ENCODE measurements around the gene THAP11.
A peak's percentile ranks its signal among the peaks of the same experiment; 100 is the strongest.
"Not testable (repeated sequence)": the region's sequence is repeated elsewhere in the genome, so short reads cannot be mapped to it uniquely, and the experiment has no call there.

The THAP11 gene

GRCh38 chr16:67862623-67863583 is 20.8 kb downstream of the THAP11 start:
- Histone ChIP-seq H3K27ac (ENCODE audit: low read depth, low read length) (peak overlapping the region; percentile 93), H3K36me3 (ENCODE audit: insufficient read depth, low read length) (no peaks in the 10 kb centered on the region; the same call in 1 of the 2 replicates), H3K27me3 (ENCODE audit: insufficient read depth, low read length) (no peaks in the 10 kb centered on the region), H2AFZ (ENCODE audit: low read length, unreplicated experiment) (no peak overlapping the region), H3K4me1 (ENCODE audit: control insufficient read depth, insufficient read depth, low read length, unreplicated experiment) (peaks cover 45% of the 10 kb centered on the region), H3K79me2 (ENCODE audit: control insufficient read depth, insufficient read depth, low read length, unreplicated experiment) (peaks cover 80% of the 10 kb centered on the region), H3K4me3 (ENCODE audit: low read depth, low read length) (peak overlapping the region; percentile 30; the same call in 1 of the 2 replicates)

DNA sequence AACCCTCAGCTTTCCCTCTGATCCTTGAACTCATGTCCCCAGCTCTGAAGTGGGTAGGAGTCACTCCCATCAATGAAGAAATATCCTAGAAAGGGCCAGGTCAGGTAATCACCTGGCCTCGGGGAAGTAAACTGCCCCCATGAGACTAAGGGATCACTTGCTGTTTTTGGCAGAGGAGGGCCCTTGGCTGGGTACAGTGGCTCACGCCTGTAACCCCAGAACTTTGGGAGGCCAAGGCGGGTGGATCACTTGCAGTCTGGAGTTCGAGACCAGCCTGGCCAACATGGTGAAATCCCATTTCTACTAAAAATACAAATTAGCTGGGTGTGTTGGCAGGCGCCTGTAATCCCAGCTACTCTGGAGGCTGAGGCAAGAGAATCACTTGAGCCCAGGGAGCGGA is 21.9 kb downstream of the THAP11 start:
- peaks cover 37% of the 10 kb centered on the region for H3K4me1 ChIP-seq (ENCODE audit: control insufficient read depth, insufficient read depth, low read length, unreplicated experiment)
- H2AFZ ChIP-seq (ENCODE audit: low read length, unreplicated experiment); H3K4me3 ChIP-seq (ENCODE audit: low read depth, low read length); H3K27me3 ChIP-seq (ENCODE audit: insufficient read depth, low read length); H3K36me3 ChIP-seq (ENCODE audit: insufficient read depth, low read length): not testable (repeated sequence)
- peaks cover 73% of the 10 kb centered on the region for H3K79me2 ChIP-seq (ENCODE audit: control insufficient read depth, insufficient read depth, low read length, unreplicated experiment)
- peak overlapping the region; percentile 93 for H3K27ac ChIP-seq (ENCODE audit: low read depth, low read length)

GRCh38 chr16:67864594-67864993 is 22.5 kb downstream of the THAP11 start:
- Histone ChIP-seq H3K4me3 (ENCODE audit: low read depth, low read length) (no peak overlapping the region), H3K36me3 (ENCODE audit: insufficient read depth, low read length) (no peaks in the 10 kb centered on the region; the same call in 1 of the 2 replicates), H3K27me3 (ENCODE audit: insufficient read depth, low read length) (no peaks in the 10 kb centered on the region), H3K79me2 (ENCODE audit: control insufficient read depth, insufficient read depth, low read length, unreplicated experiment) (peaks cover 68% of the 10 kb centered on the region), H3K4me1 (ENCODE audit: control insufficient read depth, insufficient read depth, low read length, unreplicated experiment) (peaks cover 37% of the 10 kb centered on the region), H3K27ac (ENCODE audit: low read depth, low read length) (no peak overlapping the region), H2AFZ (ENCODE audit: low read length, unreplicated experiment) (no peak overlapping the region)

DNA sequence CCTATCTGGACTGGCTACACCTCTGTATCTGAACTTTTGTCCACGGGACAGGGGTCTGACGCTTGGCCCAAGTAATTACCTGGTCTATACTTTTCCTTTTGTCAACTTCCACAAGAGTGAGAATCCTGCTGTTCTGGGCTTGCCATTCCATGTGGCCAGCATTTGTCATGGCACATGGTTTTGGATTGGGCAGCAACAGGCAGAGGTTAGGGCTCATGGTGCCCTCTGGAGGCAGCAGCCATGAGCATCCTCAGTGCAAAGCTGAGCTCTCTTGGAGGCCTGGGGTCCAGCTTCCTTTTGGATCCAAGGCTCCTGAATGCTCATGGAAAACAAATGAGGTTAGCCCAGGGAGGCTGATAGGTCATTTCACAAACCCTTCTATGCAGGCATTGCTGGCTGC is 23.2 kb downstream of the THAP11 start:
- Histone ChIP-seq H3K27ac (ENCODE audit: low read depth, low read length) (no peak overlapping the region; the same call in 1 of the 2 replicates), H3K79me2 (ENCODE audit: control insufficient read depth, insufficient read depth, low read length, unreplicated experiment) (peaks cover 62% of the 10 kb centered on the region), H3K36me3 (ENCODE audit: insufficient read depth, low read length) (no peaks in the 10 kb centered on the region; the same call in 1 of the 2 replicates)

DNA sequence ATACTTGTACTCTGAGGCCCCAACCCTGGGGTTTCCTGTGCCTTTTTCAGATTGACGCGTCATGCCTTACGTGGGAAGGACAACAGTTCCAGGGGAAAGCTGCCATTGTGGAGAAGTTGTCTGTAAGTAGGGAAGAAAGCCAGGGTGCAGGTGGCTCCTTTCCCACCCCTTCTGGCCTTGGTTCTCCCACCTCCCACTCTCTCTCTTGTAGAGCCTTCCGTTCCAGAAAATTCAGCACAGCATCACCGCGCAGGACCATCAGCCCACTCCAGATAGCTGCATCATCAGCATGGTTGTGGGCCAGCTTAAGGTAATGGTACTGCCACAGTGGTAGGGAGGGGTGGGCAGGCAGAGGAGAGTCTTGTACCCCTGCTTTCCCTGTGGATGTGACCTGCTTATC is 26.2 kb downstream of the THAP11 start:
- H3K79me2 ChIP-seq (ENCODE audit: control insufficient read depth, insufficient read depth, low read length, unreplicated experiment): peaks cover 38% of the 10 kb centered on the region
- no peak overlapping the region for H3K4me3 ChIP-seq (ENCODE audit: low read depth, low read length)
- H2AFZ ChIP-seq (ENCODE audit: low read length, unreplicated experiment): no peak overlapping the region
- H3K27ac ChIP-seq (ENCODE audit: low read depth, low read length): no peak overlapping the region
- H3K27me3 ChIP-seq (ENCODE audit: insufficient read depth, low read length): no peaks in the 10 kb centered on the region
- peaks cover 12% of the 10 kb centered on the region for H3K4me1 ChIP-seq (ENCODE audit: control insufficient read depth, insufficient read depth, low read length, unreplicated experiment)
- no peaks in the 10 kb centered on the region; the same call in 1 of the 2 replicates for H3K36me3 ChIP-seq (ENCODE audit: insufficient read depth, low read length)

More for the DNA sequence above, 23.2 kb downstream of the THAP11 start:
- H3K4me1 ChIP-seq (ENCODE audit: control insufficient read depth, insufficient read depth, low read length, unreplicated experiment): peaks cover 35% of the 10 kb centered on the region
- no peaks in the 10 kb centered on the region for H3K27me3 ChIP-seq (ENCODE audit: insufficient read depth, low read length)
- H2AFZ ChIP-seq (ENCODE audit: low read length, unreplicated experiment): no peak overlapping the region
- no peak overlapping the region for H3K4me3 ChIP-seq (ENCODE audit: low read depth, low read length)

DNA sequence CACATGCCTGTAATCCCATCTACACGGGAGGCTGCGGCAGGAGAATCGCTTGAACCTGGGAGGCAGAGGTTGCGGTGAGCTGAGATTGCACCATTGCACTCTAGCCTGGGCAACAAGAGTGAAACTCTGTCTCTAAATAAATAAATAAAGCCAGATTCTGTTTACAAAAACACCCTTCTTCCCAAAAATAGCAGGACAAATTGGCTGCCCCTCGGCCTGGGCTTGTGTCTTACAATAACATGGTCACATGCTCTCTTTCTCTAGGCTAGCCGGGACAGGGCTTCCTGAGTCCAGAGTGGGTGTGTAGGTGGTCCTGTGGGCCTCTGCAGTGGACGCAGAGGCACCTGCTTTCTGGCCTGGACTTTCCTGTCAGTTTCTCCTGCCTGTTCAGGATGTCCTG is 27.5 kb downstream of the THAP11 start:
- no peak overlapping the region for H3K4me3 ChIP-seq (ENCODE audit: low read depth, low read length)
- H3K27me3 ChIP-seq (ENCODE audit: insufficient read depth, low read length): no peaks in the 10 kb centered on the region
- no peaks in the 10 kb centered on the region; the same call in 1 of the 2 replicates for H3K36me3 ChIP-seq (ENCODE audit: insufficient read depth, low read length)
- H3K4me1 ChIP-seq (ENCODE audit: control insufficient read depth, insufficient read depth, low read length, unreplicated experiment): peaks cover 13% of the 10 kb centered on the region
- peaks cover 39% of the 10 kb centered on the region for H3K79me2 ChIP-seq (ENCODE audit: control insufficient read depth, insufficient read depth, low read length, unreplicated experiment)
- H2AFZ ChIP-seq (ENCODE audit: low read length, unreplicated experiment): no peak overlapping the region
- no peak overlapping the region for H3K27ac ChIP-seq (ENCODE audit: low read depth, low read length)

GRCh38 chr16:67871256-67871655 is 29.1 kb downstream of the THAP11 start:
- Histone ChIP-seq H3K27ac (ENCODE audit: low read depth, low read length) (no peak overlapping the region), H3K27me3 (ENCODE audit: insufficient read depth, low read length) (no peaks in the 10 kb centered on the region), H3K4me1 (ENCODE audit: control insufficient read depth, insufficient read depth, low read length, unreplicated experiment) (peaks cover 14% of the 10 kb centered on the region), H2AFZ (ENCODE audit: low read length, unreplicated experiment) (no peak overlapping the region), H3K36me3 (ENCODE audit: insufficient read depth, low read length) (no peaks in the 10 kb centered on the region), H3K4me3 (ENCODE audit: low read depth, low read length) (no peak overlapping the region), H3K79me2 (ENCODE audit: control insufficient read depth, insufficient read depth, low read length, unreplicated experiment) (peaks cover 42% of the 10 kb centered on the region)

GRCh38 chr16:67872131-67872630 is 30.1 kb downstream of the THAP11 start:
- peak overlapping the region; percentile 91; the same call in 1 of the 2 replicates for H3K4me3 ChIP-seq (ENCODE audit: low read depth, low read length)

DNA sequence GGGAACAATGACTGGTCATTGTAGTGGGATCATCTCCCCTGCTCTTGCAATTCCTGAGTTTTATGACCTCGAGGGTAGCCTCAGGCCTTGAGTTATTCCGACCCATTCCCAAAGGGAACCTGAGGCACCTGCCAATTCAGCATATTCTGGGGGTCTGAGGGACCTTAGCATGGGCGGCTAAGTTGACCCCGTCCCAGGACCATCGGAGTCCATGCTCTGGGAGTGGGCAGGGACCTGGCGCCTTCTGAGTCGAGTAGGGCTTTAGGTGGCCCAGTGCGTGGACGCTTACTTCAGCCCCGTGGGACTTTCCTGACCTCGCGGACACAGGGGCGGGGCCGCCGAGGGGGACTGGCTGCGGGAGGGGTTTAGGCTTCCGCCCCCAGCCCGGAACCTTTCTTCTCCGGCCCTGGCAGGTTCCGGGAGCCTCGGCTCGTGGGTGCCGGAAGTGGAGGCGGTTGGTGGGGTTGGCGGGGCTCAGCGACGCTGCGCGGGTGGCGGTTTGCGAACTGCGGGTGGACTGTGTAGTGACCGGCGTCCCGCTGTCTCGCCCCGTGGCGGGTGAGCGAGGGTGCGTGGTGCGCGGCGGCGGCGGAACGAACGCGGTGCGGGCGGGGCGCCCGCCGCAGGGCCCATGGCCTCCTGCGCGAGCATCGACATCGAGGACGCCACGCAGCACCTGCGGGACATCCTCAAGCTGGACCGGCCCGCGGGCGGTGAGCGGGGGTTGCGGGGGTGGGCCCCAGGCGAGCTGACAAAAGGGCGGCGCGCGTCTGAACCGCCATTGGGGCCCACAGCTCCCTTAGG is 30.7 kb downstream of the THAP11 start, which contains the start of gene EDC4:
Gene EDC4 (plus strand): TSS at position 422 of the 804 bp plus-strand sequence. CDS start 210 bp downstream, at position 632.
- peak within 1 kb of the TSS; percentile 46; the same call in 1 of the 2 replicates for H3K27ac ChIP-seq (ENCODE audit: low read depth, low read length)
- peak within 1 kb of the TSS; percentile 30 for H2AFZ ChIP-seq (ENCODE audit: low read length, unreplicated experiment)
- peaks cover 14% of the 10 kb centered on the region for H3K4me1 ChIP-seq (ENCODE audit: control insufficient read depth, insufficient read depth, low read length, unreplicated experiment)
- no peaks in the 10 kb centered on the region for H3K36me3 ChIP-seq (ENCODE audit: insufficient read depth, low read length)
- H3K79me2 ChIP-seq (ENCODE audit: control insufficient read depth, insufficient read depth, low read length, unreplicated experiment): peaks cover 42% of the 10 kb centered on the region
- no peaks in the 10 kb centered on the region for H3K27me3 ChIP-seq (ENCODE audit: insufficient read depth, low read length)
- peak within 1 kb of the TSS; percentile 91 for H3K4me3 ChIP-seq (ENCODE audit: low read depth, low read length)

More at GRCh38 chr16:67872131-67872630, 30.1 kb downstream of the THAP11 start:
- peak overlapping the region; percentile 46; the same call in 1 of the 2 replicates for H3K27ac ChIP-seq (ENCODE audit: low read depth, low read length)
- peaks cover 42% of the 10 kb centered on the region for H3K79me2 ChIP-seq (ENCODE audit: control insufficient read depth, insufficient read depth, low read length, unreplicated experiment)
- H2AFZ ChIP-seq (ENCODE audit: low read length, unreplicated experiment): no peak overlapping the region
- no peaks in the 10 kb centered on the region for H3K27me3 ChIP-seq (ENCODE audit: insufficient read depth, low read length)
- peaks cover 14% of the 10 kb centered on the region for H3K4me1 ChIP-seq (ENCODE audit: control insufficient read depth, insufficient read depth, low read length, unreplicated experiment)
- no peaks in the 10 kb centered on the region for H3K36me3 ChIP-seq (ENCODE audit: insufficient read depth, low read length)
